Neural progenitor cell (in vitro differentiated cells): ENCODE data around the gene IER3.

Experiments used
- CTCF ChIP-seq: fragments of 200-600 bp; sonication (generic); IDR thresholded peaks from 2 replicates; pipeline ENCODE4 v1.5.1; 2017; ENCODE audit warnings: antibody characterized with exemption, mild to moderate bottlenecking
- EZH2 ChIP-seq: fragments of 200-600 bp; sonication (generic); IDR thresholded peaks from 2 replicates; pipeline ENCODE4 v1.6.1; 2017; ENCODE audit warnings: antibody characterized with exemption, mild to moderate bottlenecking, moderate library complexity
- EZH2phosphoT487 ChIP-seq: fragments of 200-600 bp; sonication (generic); IDR thresholded peaks from 2 replicates; pipeline ENCODE4 v1.6.1; 2017; ENCODE audit warnings: antibody characterized with exemption

GRCh38 chr6:30789606-30790005, 45.3 kb upstream of the IER3 start:
- TF ChIP-seq CTCF (no peak), EZH2 (no peak), EZH2phosphoT487 (no peak)
